ENCODE measurements around the gene BRK1.
"Not testable (repeated sequence)": the region's sequence is repeated elsewhere in the genome, so short reads cannot be mapped to it uniquely, and the experiment has no call there.

Gene BRK1

DNA sequence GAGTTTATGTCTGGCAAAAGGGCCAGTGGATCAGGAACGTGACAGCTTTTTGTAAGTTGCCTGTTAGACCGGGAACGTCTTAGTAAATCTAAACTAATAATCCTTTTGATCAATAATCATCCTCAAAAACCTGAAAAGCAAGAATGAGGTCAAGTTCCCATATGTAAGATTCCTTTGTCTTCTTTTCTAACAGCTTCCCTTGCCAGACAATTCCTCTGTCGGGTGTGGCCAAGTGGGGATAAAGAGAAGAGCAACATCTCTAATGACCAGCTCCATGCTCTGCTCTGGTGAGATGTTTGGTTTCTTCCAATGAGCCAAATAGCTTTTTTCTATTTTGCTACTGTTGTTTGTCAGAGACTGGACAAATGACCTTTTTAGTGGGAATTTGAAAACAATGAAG lies 27.2 kb upstream of the BRK1 start:
- no peaks in the 10 kb centered on the region for H3K27me3 ChIP-seq (ENCODE audit: control insufficient read depth, insufficient read depth, low read length)
- no peak overlapping the region for H3K27ac ChIP-seq
- no peak overlapping the region for H3K9ac ChIP-seq
- H3K79me2 ChIP-seq = no peaks in the 10 kb centered on the region
- no peak overlapping the region for H3K4me3 ChIP-seq (ENCODE audit: low read depth, low read length)
- no peaks in the 10 kb centered on the region for H3K36me3 ChIP-seq (ENCODE audit: control insufficient read depth, insufficient read depth, low read length)
- H3K4me2 ChIP-seq (ENCODE audit: low read length) = no peak overlapping the region
- H3K9me3 ChIP-seq (ENCODE audit: control insufficient read depth, low read length) = no peaks in the 10 kb centered on the region
- no peak for TF ChIP-seq CTCF (IDR thresholded peaks at IDR 0.05)
- no peak overlapping the region for H2AFZ ChIP-seq
- no peaks in the 10 kb centered on the region for H3K4me1 ChIP-seq

GRCh38 chr3:10090179-10090578 lies 25.3 kb upstream of the BRK1 start:
- Histone ChIP-seq H3K9me3 (ENCODE audit: control insufficient read depth, low read length) (no peaks in the 10 kb centered on the region), H3K27ac (no peak overlapping the region), H3K9ac (no peak overlapping the region), H3K36me3 (ENCODE audit: control insufficient read depth, insufficient read depth, low read length) (no peaks in the 10 kb centered on the region), H3K27me3 (ENCODE audit: control insufficient read depth, insufficient read depth, low read length) (no peaks in the 10 kb centered on the region), H3K4me2 (ENCODE audit: low read length) (no peak overlapping the region), H3K4me1 (no peaks in the 10 kb centered on the region), H2AFZ (no peak overlapping the region), H3K79me2 (no peaks in the 10 kb centered on the region), H3K4me3 (ENCODE audit: low read depth, low read length) (no peak overlapping the region)
- TF ChIP-seq CTCF (IDR thresholded peaks at IDR 0.05) = no peak

DNA sequence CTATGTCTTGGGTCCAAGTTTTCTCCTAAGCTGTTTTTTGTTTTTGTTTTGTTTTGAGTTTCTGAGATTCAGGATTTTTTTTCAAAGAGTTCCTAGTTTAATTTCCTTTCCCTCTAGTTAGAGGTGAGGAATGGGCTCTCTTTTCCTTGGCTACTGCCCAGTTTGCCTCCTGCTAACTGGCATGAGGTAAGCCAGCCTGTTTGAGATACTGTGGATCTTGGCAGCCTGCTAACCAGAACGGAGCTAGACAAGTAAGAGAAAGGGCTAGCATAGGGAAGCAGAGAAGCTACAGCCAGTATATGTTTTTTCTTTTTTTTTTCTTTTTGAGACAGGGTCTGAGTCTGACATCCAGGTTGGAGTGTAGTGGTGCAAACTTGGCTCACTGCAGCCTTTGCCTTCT lies 24.7 kb upstream of the BRK1 start:
- not testable (repeated sequence) for H3K9me3 ChIP-seq (ENCODE audit: control insufficient read depth, low read length); H3K4me2 ChIP-seq (ENCODE audit: low read length); H3K4me1 ChIP-seq; H3K27me3 ChIP-seq (ENCODE audit: control insufficient read depth, insufficient read depth, low read length); H2AFZ ChIP-seq; H3K79me2 ChIP-seq; H3K9ac ChIP-seq; H3K36me3 ChIP-seq (ENCODE audit: control insufficient read depth, insufficient read depth, low read length); H3K4me3 ChIP-seq (ENCODE audit: low read depth, low read length); H3K27ac ChIP-seq

- H3K36me3 ChIP-seq (ENCODE audit: control insufficient read depth, insufficient read depth, low read length); H3K27ac ChIP-seq; H3K4me1 ChIP-seq; H3K27me3 ChIP-seq (ENCODE audit: control insufficient read depth, insufficient read depth, low read length); H3K9ac ChIP-seq; H3K4me3 ChIP-seq (ENCODE audit: low read depth, low read length); H3K79me2 ChIP-seq; H3K9me3 ChIP-seq (ENCODE audit: control insufficient read depth, low read length); H2AFZ ChIP-seq; H3K4me2 ChIP-seq (ENCODE audit: low read length): not testable (repeated sequence)
Observed at GRCh38 chr3:10091387-10091786, 24.1 kb upstream of the BRK1 start.

DNA sequence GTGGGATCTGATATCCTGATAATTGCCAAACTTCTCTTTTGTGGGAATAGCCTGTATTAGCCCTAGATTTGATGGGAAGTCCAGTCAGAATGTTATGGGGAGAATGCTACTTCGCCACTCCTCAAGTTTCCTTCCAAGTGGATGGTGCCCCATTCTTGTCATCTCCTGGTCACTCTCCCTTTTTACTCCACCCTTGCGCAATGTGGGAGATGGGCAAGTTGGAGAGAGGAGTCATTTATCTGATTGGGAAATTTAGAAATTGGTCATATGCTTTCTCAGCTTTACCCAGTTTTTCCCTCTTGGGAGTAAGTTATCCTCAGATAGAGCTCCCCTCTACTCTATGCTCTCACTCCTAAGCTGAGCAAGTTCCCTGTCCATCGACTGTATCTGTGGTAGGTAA lies 21.8 kb upstream of the BRK1 start:
- H3K36me3 ChIP-seq (ENCODE audit: control insufficient read depth, insufficient read depth, low read length) = no peaks in the 10 kb centered on the region
- no peaks in the 10 kb centered on the region for H3K4me1 ChIP-seq
- no peaks in the 10 kb centered on the region for H3K27me3 ChIP-seq (ENCODE audit: control insufficient read depth, insufficient read depth, low read length)
- no peaks in the 10 kb centered on the region for H3K79me2 ChIP-seq
- no peak overlapping the region for H3K27ac ChIP-seq
- no peak overlapping the region for H3K9ac ChIP-seq
- TF ChIP-seq CTCF (IDR thresholded peaks at IDR 0.05) = no peak
- H3K9me3 ChIP-seq (ENCODE audit: control insufficient read depth, low read length) = no peaks in the 10 kb centered on the region
- H3K4me2 ChIP-seq (ENCODE audit: low read length) = no peak overlapping the region
- H2AFZ ChIP-seq = no peak overlapping the region
- no peak overlapping the region for H3K4me3 ChIP-seq (ENCODE audit: low read depth, low read length)

- no peaks in the 10 kb centered on the region for H3K9me3 ChIP-seq (ENCODE audit: control insufficient read depth, low read length)
- no peaks in the 10 kb centered on the region for H3K79me2 ChIP-seq
- TF ChIP-seq CTCF (IDR thresholded peaks at IDR 0.05) = no peak
- H3K4me3 ChIP-seq (ENCODE audit: low read depth, low read length) = no peak overlapping the region
- no peak overlapping the region for H3K9ac ChIP-seq
- H3K27me3 ChIP-seq (ENCODE audit: control insufficient read depth, insufficient read depth, low read length) = no peaks in the 10 kb centered on the region
- no peak overlapping the region for H3K27ac ChIP-seq
- no peaks in the 10 kb centered on the region for H3K36me3 ChIP-seq (ENCODE audit: control insufficient read depth, insufficient read depth, low read length)
- no peaks in the 10 kb centered on the region for H3K4me1 ChIP-seq
- H2AFZ ChIP-seq = no peak overlapping the region
- H3K4me2 ChIP-seq (ENCODE audit: low read length) = no peak overlapping the region
Observed at GRCh38 chr3:10099041-10099440, 16.4 kb upstream of the BRK1 start.

Measured in parathyroid adenoma (tissue), 2 donors.